CD14-positive monocyte (primary cell): ENCODE results near the gene INO80E. TPM values are rescaled to one million over a fixed set of nuclear protein-coding genes. Genes with fewer than 3 reads are reported as not detected.

Experiments used
- DNase-seq, 3 donors: peaks; one replicate each; pipeline ENCODE4 v3.0.0-alpha.2; 2011 to 2022
- H2AFZ ChIP-seq: 2 replicates; pipeline ENCODE4 v1.6.0; 2012; ENCODE audit warnings: mild to moderate bottlenecking, low read depth, low read length, inconsistent platforms; ENCODE audit not compliant: insufficient read depth, poor library complexity, severe bottlenecking
- H3K27ac ChIP-seq, 2 donors: 1 replicate in 1 of 2; 2 replicates in 1 of 2; pipeline ENCODE4 v1.5.1; 2012 to 2013; ENCODE audit warnings: low read length in 2 of 2, control low read depth in 1 of 2, inconsistent platforms in 1 of 2, low read depth in 1 of 2, mild to moderate bottlenecking in 1 of 2
- H3K27me3 ChIP-seq, 2 donors: one replicate each; pipeline versions ENCODE4 v1.6.0 to v1.6.1; 2011 to 2013; ENCODE audit warnings: low read length in 2 of 2; ENCODE audit not compliant: control insufficient read depth in 2 of 2, insufficient read depth in 2 of 2
- H3K36me3 ChIP-seq, 2 donors: replicated peaks in 1 of 2; 1 replicate in 1 of 2; 2 replicates in 1 of 2; pipeline versions ENCODE4 v1.5.1 to v1.6.1; 2012 to 2013; ENCODE audit warnings: low read length in 2 of 2, control low read depth in 1 of 2, inconsistent platforms in 1 of 2, mild to moderate bottlenecking in 1 of 2; ENCODE audit not compliant: insufficient read depth in 2 of 2, control insufficient read depth in 1 of 2
- H3K4me1 ChIP-seq, 2 donors: 1 replicate in 1 of 2; 2 replicates in 1 of 2; pipeline versions ENCODE4 v1.5.1 to v1.6.1; 2012 to 2013; ENCODE audit warnings: low read length in 2 of 2, control low read depth in 1 of 2, inconsistent platforms in 1 of 2, mild to moderate bottlenecking in 1 of 2, moderate library complexity in 1 of 2; ENCODE audit not compliant: insufficient read depth in 2 of 2, control insufficient read depth in 1 of 2
- H3K4me2 ChIP-seq: replicated peaks from 2 replicates; pipeline ENCODE3; 2012; ENCODE audit warnings: low read length, moderate library complexity, mild to moderate bottlenecking; ENCODE audit not compliant: poor library complexity, severe bottlenecking; ENCODE audit errors: extremely low read depth
- H3K4me3 ChIP-seq, 3 experiments: fragments of 200-600 bp in 1 of 3; sonication (generic) in 1 of 3; replicated peaks in 1 of 3; 1 replicate in 2 of 3; 2 replicates in 1 of 3; pipeline ENCODE4 v1.5.1; 2011 to 2013; ENCODE audit warnings: low read length in 3 of 3, mild to moderate bottlenecking in 3 of 3, control low read depth in 2 of 3, low read depth in 2 of 3, inconsistent platforms in 1 of 3, moderate library complexity in 1 of 3
- H3K79me2 ChIP-seq: 2 replicates; pipeline ENCODE4 v1.6.0; 2012; ENCODE audit warnings: mild to moderate bottlenecking, control low read depth, inconsistent platforms, low read length, moderate library complexity; ENCODE audit not compliant: insufficient read depth
- H3K9ac ChIP-seq: 2 replicates; pipeline ENCODE4 v1.6.0; 2017; ENCODE audit warnings: low read length, mild to moderate bottlenecking; ENCODE audit not compliant: insufficient read depth, poor library complexity, severe bottlenecking
- H3K9me3 ChIP-seq, 2 donors: replicated peaks in 1 of 2; 1 replicate in 1 of 2; 2 replicates in 1 of 2; pipeline versions ENCODE4 v1.5.1 to v1.6.1; 2012 to 2013; ENCODE audit warnings: low read length in 2 of 2, control low read depth in 1 of 2; ENCODE audit not compliant: control insufficient read depth in 1 of 2, insufficient read depth in 1 of 2
- H4K20me1 ChIP-seq: 2 replicates; pipeline ENCODE4 v1.6.0; 2012; ENCODE audit warnings: mild to moderate bottlenecking, low read length, control low read depth, moderate library complexity; ENCODE audit not compliant: insufficient read depth
- H3K27ac Mint-ChIP-seq, 7 donors: one replicate each; pipeline ENCODE4 v1.8.0; 2020; ENCODE audit warnings: mild to moderate bottlenecking in 7 of 7, mixed read lengths in 7 of 7, moderate library complexity in 6 of 7, inconsistent platforms in 2 of 7
- H3K27me3 Mint-ChIP-seq, 3 donors: one replicate each; pipeline ENCODE4 v1.8.0; 2021 to 2022; ENCODE audit warnings: low read depth in 3 of 3, mild to moderate bottlenecking in 3 of 3, mixed read lengths in 3 of 3, moderate library complexity in 3 of 3, inconsistent platforms in 1 of 3
- H3K36me3 Mint-ChIP-seq, 2 donors: one replicate each; pipeline ENCODE4 v1.8.0; 2020; ENCODE audit warnings: mixed read lengths in 2 of 2, inconsistent platforms in 1 of 2, mild to moderate bottlenecking in 1 of 2
- H3K4me1 Mint-ChIP-seq: one replicate; pipeline ENCODE4 v1.8.0; 2020; ENCODE audit warnings: mild to moderate bottlenecking, mixed read lengths
- H3K4me3 Mint-ChIP-seq, 2 donors: one replicate each; pipeline ENCODE4 v1.8.0; 2020; ENCODE audit warnings: mild to moderate bottlenecking in 2 of 2, mixed read lengths in 2 of 2, moderate library complexity in 1 of 2
- H3K9me3 Mint-ChIP-seq, 7 donors: one replicate each; pipeline ENCODE4 v1.8.0; 2020 to 2022; ENCODE audit warnings: mixed read lengths in 7 of 7, mild to moderate bottlenecking in 6 of 7, moderate library complexity in 6 of 7, inconsistent platforms in 2 of 7
- WGBS: methylation state at CpG from one replicate; pipeline ENCODE4 v1.1.5; 2013; ENCODE audit warnings: missing lambda C conversion rate; ENCODE audit not compliant: insufficient coverage; 5-methylcytosine and 5-hydroxymethylcytosine counted together
- intact Hi-C, 2 donors: fragments of 100-400 bp; cut with micrococcal nuclease; formaldehyde crosslinking; loops; one replicate each; pipeline versions ENCODE4 v1.15.0 to v1.15.1; 2023
- polyA plus RNA-seq, 3 donors: library from polyadenylated mRNA; depleted of rRNA in 1 of 3; unstranded in 2 of 3; stranded (reverse) in 1 of 3; fragments of 300-500 nt in 2 of 3; fragments of >200 nt in 1 of 3; fragmentation: Illumina TruSeq in 2 of 3; gene quantifications; 1 replicate in 2 of 3; 2 replicates in 1 of 3; pipeline ENCODE4 v1.2.3, GENCODE V29; 2012 to 2021
- TF ChIP-seq, protein P1 (sequence below): fragments of 200-600 bp; IDR thresholded peaks from one replicate; pipeline ENCODE4 v1.8.0; 2022; ENCODE audit warnings: antibody characterized with exemption, mild to moderate bottlenecking

The INO80E gene
- polyA plus RNA-seq, 3 donors = 2.8 to 57.6 (median 3.5) TPM

DNA sequence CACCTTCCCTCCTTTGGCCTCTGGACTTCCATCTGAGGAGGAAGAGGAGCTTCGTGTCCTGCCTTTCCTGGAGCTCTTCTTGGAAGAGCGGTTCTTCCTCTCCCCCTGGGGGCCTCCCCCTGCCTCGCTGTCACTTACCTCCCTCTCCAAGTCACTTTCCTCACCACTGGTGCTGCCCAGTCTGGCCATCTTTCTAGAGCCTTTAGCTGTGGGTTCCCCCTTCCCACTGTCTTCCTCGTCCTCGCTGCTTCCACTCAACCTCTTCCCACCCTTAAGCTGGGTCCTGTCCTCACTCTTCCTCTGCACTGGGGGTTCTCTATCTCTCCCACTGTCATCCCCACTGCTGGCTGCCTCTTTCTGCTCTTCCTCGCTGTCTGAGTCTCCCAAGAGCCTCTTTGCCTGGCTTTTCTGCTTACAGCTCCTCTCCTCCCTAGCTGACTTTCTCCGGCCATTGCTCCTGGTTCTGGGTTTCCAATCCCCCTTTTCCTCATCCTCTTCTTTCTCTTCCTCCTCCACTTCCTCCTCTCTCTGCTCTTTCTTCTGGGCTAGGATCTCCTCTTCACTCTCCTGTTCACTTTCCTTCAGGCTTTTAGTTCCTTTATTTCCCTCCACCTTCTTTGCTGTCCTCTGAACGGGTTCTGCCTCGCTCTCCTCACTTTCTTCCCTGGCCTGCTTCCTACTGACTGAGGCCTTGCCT lies 2.0 kb upstream of the INO80E start:
- H3K4me3 Mint-ChIP-seq = peak overlapping the region in 1 of 2 donors; percentile 6
- H3K27me3 Mint-ChIP-seq = peaks cover 0 to 2% (median 0%) of the 10 kb centered on the region in 3 donors
- Histone ChIP-seq H3K4me2 (peak overlapping the region; percentile 99), H4K20me1 (no peaks in the 10 kb centered on the region), H3K79me2 (peaks cover 16% of the 10 kb centered on the region), H3K27ac (no peak overlapping the region), H3K36me3 (peaks cover 43 to 59% of the 10 kb centered on the region in 2 donors), H3K4me1 (peaks cover 18 to 31% of the 10 kb centered on the region in 2 donors), H3K9me3 (no peaks in the 10 kb centered on the region), H3K4me3 (peak overlapping the region in 1 of 3 experiments; percentile 100), H3K9ac (no peak overlapping the region), H2AFZ (peak overlapping the region; percentile 99), H3K27me3 (no peaks in the 10 kb centered on the region)
- no peak for DNase-seq
- intact Hi-C loops = loop anchor here (5.0 to 10.0 kb wide), 2 partner anchors 179 to 763 kb away; partner anchors contain the start of genes PAGR1 (in 1 of the 2) and PRRT2 (in 1 of the 2)
- H3K36me3 Mint-ChIP-seq = peaks cover 36 to 49% of the 10 kb centered on the region in 2 donors
- H3K4me1 Mint-ChIP-seq = peaks cover 23% of the 10 kb centered on the region
- no peaks in the 10 kb centered on the region for H3K9me3 Mint-ChIP-seq
- H3K27ac Mint-ChIP-seq = peak overlapping the region in 5 of 7 donors; percentile 1 to 86 (median 27)
- WGBS = 81% methylated on average over 9 of the region's 9 CpGs
- TF ChIP-seq, protein P1, sequence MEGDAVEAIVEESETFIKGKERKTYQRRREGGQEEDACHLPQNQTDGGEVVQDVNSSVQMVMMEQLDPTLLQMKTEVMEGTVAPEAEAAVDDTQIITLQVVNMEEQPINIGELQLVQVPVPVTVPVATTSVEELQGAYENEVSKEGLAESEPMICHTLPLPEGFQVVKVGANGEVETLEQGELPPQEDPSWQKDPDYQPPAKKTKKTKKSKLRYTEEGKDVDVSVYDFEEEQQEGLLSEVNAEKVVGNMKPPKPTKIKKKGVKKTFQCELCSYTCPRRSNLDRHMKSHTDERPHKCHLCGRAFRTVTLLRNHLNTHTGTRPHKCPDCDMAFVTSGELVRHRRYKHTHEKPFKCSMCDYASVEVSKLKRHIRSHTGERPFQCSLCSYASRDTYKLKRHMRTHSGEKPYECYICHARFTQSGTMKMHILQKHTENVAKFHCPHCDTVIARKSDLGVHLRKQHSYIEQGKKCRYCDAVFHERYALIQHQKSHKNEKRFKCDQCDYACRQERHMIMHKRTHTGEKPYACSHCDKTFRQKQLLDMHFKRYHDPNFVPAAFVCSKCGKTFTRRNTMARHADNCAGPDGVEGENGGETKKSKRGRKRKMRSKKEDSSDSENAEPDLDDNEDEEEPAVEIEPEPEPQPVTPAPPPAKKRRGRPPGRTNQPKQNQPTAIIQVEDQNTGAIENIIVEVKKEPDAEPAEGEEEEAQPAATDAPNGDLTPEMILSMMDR = no peak

DNA sequence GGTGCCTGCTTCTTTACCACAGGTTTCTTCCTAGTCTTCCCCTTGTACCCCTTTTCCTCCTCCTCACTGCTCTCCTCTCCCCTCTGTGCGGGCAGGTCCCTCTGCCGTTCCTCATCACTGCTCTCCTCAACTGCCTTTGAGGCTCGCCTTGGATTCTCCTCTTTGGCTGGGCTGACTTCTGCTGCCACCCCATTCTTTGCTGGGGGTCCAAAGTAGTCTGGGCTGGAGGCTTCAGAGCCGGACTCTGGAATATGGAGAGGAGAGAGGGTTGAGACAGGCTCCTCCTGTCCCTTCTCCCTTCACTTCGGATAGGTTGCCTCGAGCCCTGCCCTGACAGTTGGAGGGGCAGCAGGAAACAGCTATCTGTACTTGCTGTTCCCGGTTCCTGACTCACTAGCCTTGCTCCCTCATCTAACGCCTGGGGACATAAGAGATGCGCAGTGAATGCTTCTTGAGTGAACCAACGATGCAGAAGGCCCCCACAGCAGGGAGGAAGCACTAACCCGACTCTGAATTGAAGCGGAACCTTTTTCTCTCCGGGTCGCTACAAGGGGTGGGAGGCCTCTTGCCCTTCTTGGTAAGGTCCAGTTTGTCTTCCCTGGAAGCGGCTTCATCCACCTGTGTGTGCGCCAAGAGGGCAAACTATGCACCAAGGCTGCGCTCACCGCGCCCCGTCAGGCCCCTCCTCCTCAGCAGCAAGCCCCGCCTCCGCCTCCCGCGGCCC lies 1.3 kb upstream of the INO80E start:
- 9% methylated on average over 18 of the region's 24 CpGs for WGBS

More for the DNA sequence above, 1.3 kb upstream of the INO80E start:
- peaks cover 23% of the 10 kb centered on the region for H3K4me1 Mint-ChIP-seq
- TF ChIP-seq, protein P1 = no peak
- H3K27me3 Mint-ChIP-seq = peaks cover 0 to 4% (median 0%) of the 10 kb centered on the region in 3 donors
- H3K27ac Mint-ChIP-seq = peak overlapping the region in 6 of 7 donors; percentile 8 to 98 (median 90)
- Histone ChIP-seq H3K27me3 (no peaks in the 10 kb centered on the region), H4K20me1 (no peaks in the 10 kb centered on the region), H2AFZ (peak overlapping the region; percentile 99), H3K36me3 (peaks cover 37 to 59% of the 10 kb centered on the region in 2 donors), H3K9ac (peak overlapping the region; percentile 81), H3K9me3 (no peaks in the 10 kb centered on the region), H3K4me3 (peak overlapping the region; percentile 79 to 100 (median 100)), H3K79me2 (peaks cover 16% of the 10 kb centered on the region), H3K4me1 (peaks cover 18 to 31% of the 10 kb centered on the region in 2 donors), H3K27ac (peak overlapping the region in 1 of 2 donors; percentile 86), H3K4me2 (peak overlapping the region; percentile 99)
- H3K4me3 Mint-ChIP-seq = peak overlapping the region; percentile 91 to 98
- no peaks in the 10 kb centered on the region for H3K9me3 Mint-ChIP-seq
- no peak for DNase-seq
- intact Hi-C loops = loop anchor here (5.0 to 10.0 kb wide), 2 partner anchors 180 to 763 kb away; partner anchors contain the start of genes PAGR1 (in 1 of the 2) and PRRT2 (in 1 of the 2)
- peaks cover 35 to 49% of the 10 kb centered on the region in 2 donors for H3K36me3 Mint-ChIP-seq
